ENCODE data around the gene ASXL3. TPM values are rescaled to one million over a fixed set of nuclear protein-coding genes. Genes with fewer than 3 reads are reported as not detected.

Gene ASXL3
- total RNA-seq, 1 experiment from 2014 or later = 1.2 TPM

DNA sequence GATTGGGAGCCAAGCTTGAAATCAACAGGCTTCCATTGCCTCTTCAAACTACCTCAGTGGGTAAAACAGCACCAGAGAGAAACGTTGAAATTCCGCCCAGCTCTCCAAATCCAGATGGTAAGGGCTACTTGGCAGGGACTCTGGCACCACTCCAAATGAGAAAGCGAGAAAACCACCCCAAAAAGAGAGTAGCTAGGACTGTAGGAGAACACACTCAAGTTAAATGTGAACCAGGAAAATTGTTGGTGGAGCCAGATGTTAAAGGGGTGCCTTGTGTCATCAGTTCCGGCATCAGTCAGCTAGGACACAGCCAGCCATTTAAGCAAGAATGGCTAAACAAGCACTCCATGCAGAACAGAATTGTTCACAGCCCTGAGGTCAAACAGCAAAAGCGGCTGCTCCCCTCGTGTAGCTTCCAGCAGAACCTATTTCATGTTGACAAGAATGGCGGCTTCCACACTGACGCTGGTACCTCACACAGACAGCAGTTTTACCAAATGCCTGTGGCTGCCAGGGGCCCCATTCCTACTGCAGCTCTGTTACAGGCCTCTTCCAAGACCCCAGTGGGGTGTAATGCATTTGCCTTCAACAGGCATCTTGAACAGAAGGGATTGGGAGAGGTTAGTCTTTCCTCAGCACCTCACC, 167.3 kb downstream of the ASXL3 start:
- POLR2A ChIA-PET = no interaction called here
- Mint-ChIP-seq H3K27me3 (ENCODE audit: insufficient read depth, unreplicated experiment) (no peaks in the 10 kb centered on the region), H3K36me3 (ENCODE audit: insufficient read depth, unreplicated experiment) (no peaks in the 10 kb centered on the region), H3K9me3 (ENCODE audit: unreplicated experiment) (no peaks in the 10 kb centered on the region), H3K4me1 (ENCODE audit: low read depth, unreplicated experiment) (no peaks in the 10 kb centered on the region), H3K4me3 (ENCODE audit: unreplicated experiment) (no peak overlapping the region), H3K27ac (ENCODE audit: unreplicated experiment) (no peak overlapping the region)
- Histone ChIP-seq H3K36me3 (ENCODE audit: control insufficient read depth, insufficient read depth, low read length) (no peaks in the 10 kb centered on the region), H3K27me3 (replicated peaks; ENCODE audit: control insufficient read depth, insufficient read depth, low read length) (no peaks in the 10 kb centered on the region), H3K4me1 (no peaks in the 10 kb centered on the region), H3K9me3 (no peaks in the 10 kb centered on the region), H3K4me3 (ENCODE audit: low read depth, low read length) (no peak overlapping the region)
- TF ChIP-seq CTCF (IDR thresholded peaks at IDR 0.05; ENCODE audit: insufficient read depth in 1 of 2, low read depth in 1 of 2, low read length in 1 of 2, severe bottlenecking in 1 of 2, unreplicated experiment in 1 of 2) = no peak
- BruUV-seq (replicated peaks) = no TSS peak
- intact Hi-C loops (cut with micrococcal nuclease; ENCODE audit: unreplicated experiment) = no loop called here
- DNase-seq = no peak
- CTCF ChIA-PET = no interaction called here

DNA sequence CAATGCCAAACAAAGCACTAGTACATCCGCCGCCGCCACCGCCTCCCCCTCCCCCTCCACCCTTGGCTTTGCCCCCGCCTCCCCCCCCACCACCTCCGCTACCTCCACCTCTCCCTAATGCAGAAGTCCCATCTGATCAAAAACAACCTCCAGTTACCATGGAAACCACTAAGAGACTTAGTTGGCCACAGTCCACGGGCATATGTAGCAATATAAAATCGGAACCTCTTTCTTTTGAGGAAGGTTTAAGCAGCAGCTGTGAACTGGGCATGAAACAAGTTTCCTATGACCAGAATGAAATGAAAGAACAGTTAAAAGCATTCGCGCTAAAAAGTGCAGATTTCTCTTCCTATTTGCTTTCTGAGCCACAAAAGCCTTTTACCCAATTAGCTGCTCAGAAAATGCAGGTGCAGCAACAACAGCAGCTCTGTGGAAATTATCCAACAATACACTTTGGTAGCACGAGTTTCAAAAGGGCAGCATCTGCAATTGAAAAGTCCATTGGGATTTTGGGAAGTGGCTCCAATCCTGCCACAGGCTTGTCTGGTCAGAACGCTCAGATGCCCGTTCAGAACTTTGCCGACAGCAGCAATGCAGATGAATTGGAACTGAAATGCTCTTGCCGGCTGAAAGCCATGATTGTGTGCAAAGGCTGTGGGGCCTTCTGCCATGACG, 168.0 kb downstream of the ASXL3 start:
- TF ChIP-seq CTCF (IDR thresholded peaks at IDR 0.05; ENCODE audit: insufficient read depth in 1 of 2, low read depth in 1 of 2, low read length in 1 of 2, severe bottlenecking in 1 of 2, unreplicated experiment in 1 of 2) = no peak
- H3K27ac Mint-ChIP-seq (ENCODE audit: unreplicated experiment) = no peak overlapping the region
- CTCF ChIA-PET = no interaction called here
- no peaks in the 10 kb centered on the region for H3K36me3 Mint-ChIP-seq (ENCODE audit: insufficient read depth, unreplicated experiment)
- no peaks in the 10 kb centered on the region for H3K27me3 ChIP-seq (replicated peaks; ENCODE audit: control insufficient read depth, insufficient read depth, low read length)
- no peaks in the 10 kb centered on the region for H3K4me1 ChIP-seq
- POLR2A ChIA-PET = no interaction called here
- BruUV-seq (replicated peaks) = no TSS peak
- H3K9me3 Mint-ChIP-seq (ENCODE audit: unreplicated experiment) = no peaks in the 10 kb centered on the region
- intact Hi-C loops (cut with micrococcal nuclease; ENCODE audit: unreplicated experiment) = no loop called here
- H3K4me3 ChIP-seq (ENCODE audit: low read depth, low read length) = no peak overlapping the region
- H3K36me3 ChIP-seq (ENCODE audit: control insufficient read depth, insufficient read depth, low read length) = no peaks in the 10 kb centered on the region
- no peaks in the 10 kb centered on the region for H3K4me1 Mint-ChIP-seq (ENCODE audit: low read depth, unreplicated experiment)
- H3K27me3 Mint-ChIP-seq (ENCODE audit: insufficient read depth, unreplicated experiment) = no peaks in the 10 kb centered on the region
- no peak overlapping the region for H3K4me3 Mint-ChIP-seq (ENCODE audit: unreplicated experiment)
- no peak for DNase-seq
- H3K9me3 ChIP-seq = no peaks in the 10 kb centered on the region

DNA sequence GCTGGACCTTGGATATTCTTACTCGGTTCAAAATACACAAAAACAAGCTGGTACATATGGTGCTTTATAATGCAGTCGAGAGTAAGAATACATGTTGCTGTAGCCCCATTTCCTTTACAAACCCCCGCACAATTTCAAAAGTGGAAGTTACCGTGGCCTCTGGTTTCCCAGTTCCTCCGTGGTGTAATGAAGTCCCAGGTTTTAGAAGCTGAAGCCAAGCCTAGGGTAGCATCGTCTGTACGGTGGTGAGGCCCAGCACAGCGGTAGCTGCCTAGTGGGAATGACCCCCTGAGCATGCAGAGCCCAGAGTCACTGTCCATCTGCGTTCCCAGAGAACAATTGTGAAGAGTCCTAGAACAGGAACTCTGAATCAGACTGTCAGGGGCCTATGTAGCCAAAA, 171.8 kb downstream of the ASXL3 start:
- H3K27ac Mint-ChIP-seq (ENCODE audit: unreplicated experiment) = no peak overlapping the region
- Histone ChIP-seq H3K9me3 (no peaks in the 10 kb centered on the region), H3K4me1 (no peaks in the 10 kb centered on the region), H3K4me3 (ENCODE audit: low read depth, low read length) (no peak overlapping the region), H3K27me3 (replicated peaks; ENCODE audit: control insufficient read depth, insufficient read depth, low read length) (no peaks in the 10 kb centered on the region), H3K36me3 (ENCODE audit: control insufficient read depth, insufficient read depth, low read length) (no peaks in the 10 kb centered on the region)
- BruUV-seq (replicated peaks) = no TSS peak
- intact Hi-C loops (cut with micrococcal nuclease; ENCODE audit: unreplicated experiment) = no loop called here
- H3K4me1 Mint-ChIP-seq (ENCODE audit: low read depth, unreplicated experiment) = no peaks in the 10 kb centered on the region
- CTCF ChIA-PET = no interaction called here
- DNase-seq = no peak
- no peaks in the 10 kb centered on the region for H3K36me3 Mint-ChIP-seq (ENCODE audit: insufficient read depth, unreplicated experiment)
- no peaks in the 10 kb centered on the region for H3K27me3 Mint-ChIP-seq (ENCODE audit: insufficient read depth, unreplicated experiment)
- H3K9me3 Mint-ChIP-seq (ENCODE audit: unreplicated experiment) = no peaks in the 10 kb centered on the region
- POLR2A ChIA-PET = no interaction called here
- TF ChIP-seq CTCF (IDR thresholded peaks at IDR 0.05; ENCODE audit: insufficient read depth in 1 of 2, low read depth in 1 of 2, low read length in 1 of 2, severe bottlenecking in 1 of 2, unreplicated experiment in 1 of 2) = no peak
- no peak overlapping the region for H3K4me3 Mint-ChIP-seq (ENCODE audit: unreplicated experiment)

Data from Caco-2 (cell line).